Hematopoietic multipotent progenitor cell treated with erythropoietin and hydrocortisone succinate and interleukin-3 and kit ligand, for 15 days (in vitro differentiated cells): Measurements from ENCODE around the gene PTPRG.

Experiments
- DNase-seq: peaks from one replicate; pipeline ENCODE4 v3.0.0-alpha.2; 2015; ENCODE audit warnings: low spot score

Gene PTPRG

GRCh38 chr3:61618871-61619270 lies 57.5 kb downstream of the PTPRG start:
- DNase-seq: no peak

GRCh38 chr3:61620073-61620472 lies 58.7 kb downstream of the PTPRG start:
- no peak for DNase-seq

DNA sequence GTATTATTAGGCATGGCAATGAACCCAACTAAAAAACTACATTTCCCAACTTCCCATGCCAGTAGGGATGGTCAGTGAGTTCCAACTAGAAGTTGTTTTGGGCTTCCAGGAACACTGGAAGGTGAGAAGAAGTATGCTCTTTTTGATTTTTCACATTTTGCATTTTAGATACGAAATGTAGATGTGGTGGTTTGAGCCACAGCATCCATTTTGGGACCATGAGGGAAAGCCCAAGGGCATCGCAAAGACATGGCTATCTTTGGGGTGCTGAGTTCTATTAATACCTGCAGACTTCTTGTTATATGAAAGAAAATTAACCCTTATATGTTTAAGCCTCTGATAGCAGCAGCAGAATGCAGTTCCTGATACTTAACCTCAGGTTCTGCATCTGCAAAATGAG lies 62.9 kb downstream of the PTPRG start:
- no peak for DNase-seq

- DNase-seq: no peak
Measured at GRCh38 chr3:61625429-61625828, 64.1 kb downstream of the PTPRG start.

DNA sequence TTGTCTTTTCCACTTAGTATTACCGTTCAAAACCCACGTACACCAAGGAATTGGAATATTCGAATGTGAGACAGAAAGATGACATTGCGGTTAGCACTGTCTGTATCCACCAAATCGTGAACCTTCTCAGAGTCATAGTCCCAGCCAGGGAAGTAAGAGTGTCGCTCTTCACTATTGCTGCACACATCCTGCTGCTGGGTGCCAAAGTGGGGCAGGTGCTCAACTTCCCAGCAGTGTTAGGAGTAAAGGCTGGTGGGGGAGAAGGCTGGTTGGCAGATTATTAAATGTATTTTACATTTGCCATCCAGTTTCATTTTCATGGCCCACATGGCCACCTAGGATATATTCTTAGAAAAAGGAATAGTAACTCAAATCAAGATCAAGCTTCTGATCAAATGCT lies 65.1 kb downstream of the PTPRG start:
- DNase-seq: no peak

GRCh38 chr3:61627768-61628185 lies 66.4 kb downstream of the PTPRG start:
- no peak for DNase-seq

- DNase-seq: no peak
Measured at GRCh38 chr3:61628636-61629035, 67.3 kb downstream of the PTPRG start.

GRCh38 chr3:61629442-61629841 lies 68.1 kb downstream of the PTPRG start:
- no peak for DNase-seq

GRCh38 chr3:61631108-61631769 lies 69.9 kb downstream of the PTPRG start:
- DNase-seq: no peak

- no peak for DNase-seq
Measured at GRCh38 chr3:61632568-61633175, 71.3 kb downstream of the PTPRG start.

GRCh38 chr3:61634678-61635077 lies 73.3 kb downstream of the PTPRG start:
- no peak for DNase-seq

DNA sequence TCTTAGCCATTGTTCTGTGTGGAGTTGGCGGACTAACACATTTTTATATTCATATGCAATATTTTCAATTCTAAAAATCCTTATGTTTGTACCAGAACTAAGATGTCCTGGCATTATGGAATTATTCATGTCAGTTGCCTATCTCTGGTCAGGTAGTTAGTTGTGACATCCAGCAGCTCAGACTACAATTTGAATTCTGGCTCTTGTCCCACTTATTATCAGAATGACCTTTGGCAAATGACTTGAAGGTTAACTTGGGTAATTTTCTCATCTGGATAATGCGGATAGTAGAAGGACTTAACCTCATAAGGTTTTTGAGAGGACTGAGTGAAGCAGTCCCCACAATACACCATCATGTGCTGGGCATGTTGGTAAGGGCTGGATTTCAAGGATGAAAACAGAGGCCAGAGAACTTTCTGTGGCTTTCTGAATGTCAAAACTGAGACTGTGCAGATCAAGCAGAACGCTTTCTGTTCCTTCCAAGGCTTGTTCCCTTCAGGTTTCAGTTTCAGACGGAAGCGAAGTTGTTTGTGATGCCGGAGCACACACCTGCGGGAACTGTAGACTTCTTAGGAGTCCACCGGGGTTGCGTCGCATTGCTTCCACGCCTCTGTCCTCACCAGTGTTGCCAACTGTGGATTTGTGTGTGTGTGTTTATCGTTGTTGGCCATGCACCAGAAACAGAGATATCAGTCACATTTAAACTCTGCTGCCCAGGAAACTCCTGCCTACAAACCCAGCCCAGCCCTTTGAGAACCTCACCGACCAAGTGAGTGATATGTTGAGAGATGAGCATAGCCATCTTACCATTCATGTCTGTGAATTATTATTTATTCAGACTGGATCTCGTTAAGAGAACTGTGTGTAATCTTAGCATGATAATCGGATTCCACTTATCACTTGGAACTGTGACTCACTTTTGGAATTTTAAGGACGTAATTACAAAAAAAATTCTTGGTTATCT lies 76.0 kb downstream of the PTPRG start:
- no peak for DNase-seq

- no peak for DNase-seq
Measured at GRCh38 chr3:61638741-61639140, 77.4 kb downstream of the PTPRG start.

GRCh38 chr3:61639991-61640390 lies 78.6 kb downstream of the PTPRG start:
- DNase-seq: no peak

- no peak for DNase-seq
Measured at GRCh38 chr3:61645148-61645547, 83.8 kb downstream of the PTPRG start.

DNA sequence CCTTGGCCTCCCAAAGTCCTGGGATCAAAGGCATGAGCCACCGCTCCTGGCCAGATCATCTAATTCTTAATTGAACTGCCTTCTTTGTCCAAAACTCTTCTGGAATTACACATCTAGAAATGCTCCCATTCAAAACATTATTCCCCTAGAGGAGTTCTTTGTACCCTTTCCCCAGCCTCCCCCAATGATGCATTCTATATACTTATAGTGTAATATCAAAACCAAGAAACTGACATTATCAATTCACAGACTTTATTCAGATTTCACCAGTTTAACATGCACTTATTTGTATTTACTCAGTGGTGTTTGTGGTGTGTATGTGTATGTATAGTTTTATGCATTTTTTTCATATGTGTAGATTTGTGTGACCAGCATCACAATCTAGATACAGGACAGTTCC lies 85.0 kb downstream of the PTPRG start:
- DNase-seq: no peak

GRCh38 chr3:61646851-61647525 lies 85.6 kb downstream of the PTPRG start:
- no peak for DNase-seq

DNA sequence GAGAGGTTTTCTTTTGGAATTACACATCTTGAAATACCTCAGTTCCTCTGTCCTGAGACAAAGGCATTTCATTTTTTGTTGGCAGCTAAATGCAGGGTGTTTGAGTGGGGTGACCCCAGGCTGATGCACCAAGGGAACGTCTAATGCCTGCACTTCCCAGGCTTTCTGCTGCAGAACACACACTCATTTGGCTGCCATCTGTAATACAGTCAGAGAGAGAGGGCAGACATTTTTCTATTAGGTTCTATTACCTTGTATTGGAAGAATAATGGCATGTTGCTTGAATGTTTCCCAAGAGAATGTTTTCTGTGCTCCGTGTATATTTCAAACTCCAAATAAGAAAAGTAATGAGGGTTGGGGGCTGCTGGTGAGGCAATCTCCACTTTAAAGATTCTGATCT lies 87.1 kb downstream of the PTPRG start:
- no peak for DNase-seq

- DNase-seq: no peak
Measured at GRCh38 chr3:61649381-61650170, 88.2 kb downstream of the PTPRG start.

DNA sequence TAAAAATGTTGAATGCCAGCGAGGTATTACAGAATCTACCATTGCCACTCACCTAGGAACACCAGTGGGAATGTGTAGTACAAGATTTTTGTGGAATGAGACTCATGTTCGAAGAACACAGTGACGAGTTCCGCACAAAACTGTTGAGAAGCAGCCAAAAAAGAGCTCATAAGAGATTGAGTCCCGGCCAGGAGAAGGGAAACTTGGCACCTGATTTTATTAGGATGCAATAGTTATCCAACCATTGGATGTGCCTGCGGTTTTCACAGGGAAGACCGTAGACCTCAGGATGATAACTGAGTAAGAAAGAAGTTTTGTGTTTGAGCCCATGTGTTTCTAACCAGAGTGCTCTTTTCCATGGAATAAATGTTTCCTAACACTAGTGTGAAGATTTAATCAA lies 88.9 kb downstream of the PTPRG start:
- DNase-seq: no peak

DNA sequence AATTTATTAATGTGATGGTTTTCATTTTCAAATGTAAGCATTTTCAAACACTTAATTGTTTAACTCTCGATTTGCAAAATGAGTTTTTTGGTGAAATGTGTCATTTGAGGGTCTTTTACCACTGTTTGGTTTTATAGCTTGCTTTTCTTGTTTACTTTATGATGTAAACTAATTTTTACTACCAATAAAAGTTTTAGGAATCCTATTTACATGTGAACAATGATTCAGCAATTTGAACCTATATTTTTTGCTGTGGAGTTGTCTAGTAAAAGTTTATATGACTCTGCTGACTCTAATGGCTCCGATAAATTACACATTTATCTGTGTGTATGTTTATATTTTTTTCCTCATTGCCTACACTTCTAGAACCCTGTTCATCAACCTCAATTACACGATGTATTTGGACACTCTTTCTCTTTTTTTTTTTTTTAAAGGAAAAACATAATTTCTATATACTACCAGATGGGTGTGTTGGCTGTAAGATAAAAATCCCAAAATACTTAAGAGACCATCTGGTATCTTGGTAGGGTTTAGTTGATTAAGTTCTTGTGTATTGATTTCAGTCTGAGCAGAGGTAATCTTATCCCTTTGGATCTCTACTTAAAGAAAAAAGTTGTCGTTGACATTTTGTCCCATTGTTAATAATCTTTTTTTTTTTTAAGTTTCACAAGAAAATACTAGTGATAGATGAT lies 89.5 kb downstream of the PTPRG start:
- DNase-seq: no peak
